UCSD-AML1 (cell line): ENCODE measurements around the gene ATP6V1C2.
"Not testable (repeated sequence)": the region's sequence is repeated elsewhere in the genome, so short reads cannot be mapped to it uniquely, and the experiment has no call there.

Source experiments
- DNase-seq: peaks from one replicate; lab custom pipeline; 2025; ENCODE audit not compliant: unreplicated experiment; lab: John Stamatoyannopoulos, UW

The ATP6V1C2 gene

GRCh38 chr2:10765461-10765860 is 44.0 kb downstream of the ATP6V1C2 start:
- no peak for DNase-seq

GRCh38 chr2:10765914-10766313 is 44.5 kb downstream of the ATP6V1C2 start:
- DNase-seq: no peak

GRCh38 chr2:10768063-10768507 is 46.7 kb downstream of the ATP6V1C2 start:
- no peak for DNase-seq

GRCh38 chr2:10770956-10771750 is 49.7 kb downstream of the ATP6V1C2 start:
- DNase-seq: no peak

GRCh38 chr2:10771786-10772185 is 50.4 kb downstream of the ATP6V1C2 start:
- DNase-seq: no peak

- no peak for DNase-seq
Observed at GRCh38 chr2:10772201-10772867, 50.9 kb downstream of the ATP6V1C2 start.

GRCh38 chr2:10772868-10773215 is 51.4 kb downstream of the ATP6V1C2 start:
- no peak for DNase-seq

GRCh38 chr2:10773821-10774341 is 52.5 kb downstream of the ATP6V1C2 start:
- no peak for DNase-seq

- no peak for DNase-seq
Observed at GRCh38 chr2:10774394-10774793, 53.0 kb downstream of the ATP6V1C2 start.

- DNase-seq: no peak
Observed at GRCh38 chr2:10775021-10775780, 53.8 kb downstream of the ATP6V1C2 start.

GRCh38 chr2:10775831-10776230 is 54.4 kb downstream of the ATP6V1C2 start:
- no peak for DNase-seq

- no peak for DNase-seq
Observed at GRCh38 chr2:10776231-10776977, 55.0 kb downstream of the ATP6V1C2 start.

- DNase-seq: no peak
Observed at GRCh38 chr2:10777111-10777841, 55.8 kb downstream of the ATP6V1C2 start.

GRCh38 chr2:10777842-10778723 is 56.7 kb downstream of the ATP6V1C2 start:
- no peak for DNase-seq

GRCh38 chr2:10778724-10779115 is 57.3 kb downstream of the ATP6V1C2 start:
- no peak for DNase-seq

GRCh38 chr2:10779776-10780490 is 58.5 kb downstream of the ATP6V1C2 start:
- DNase-seq: no peak

GRCh38 chr2:10780491-10780820 is 59.0 kb downstream of the ATP6V1C2 start:
- DNase-seq: no peak

GRCh38 chr2:10780821-10781220 is 59.4 kb downstream of the ATP6V1C2 start:
- not testable (repeated sequence) for DNase-seq

GRCh38 chr2:10781746-10782145 is 60.3 kb downstream of the ATP6V1C2 start:
- no peak for DNase-seq
